Loucy (cell line): ENCODE results near the gene SPATS2.

Experiments
- EZH2phosphoT487 ChIP-seq: fragments of 200-600 bp; IDR thresholded peaks from 2 replicates; pipeline ENCODE4 v1.6.1; 2018; ENCODE audit warnings: antibody characterized with exemption, mild to moderate bottlenecking, moderate library complexity, borderline replicate concordance
- TF ChIP-seq, protein P1 (sequence below): fragments of 200-600 bp; sonication (generic); conservative IDR thresholded peaks from 2 replicates; pipeline ENCODE4 v1.5.1; 2014; ENCODE audit warnings: mild to moderate bottlenecking, antibody characterized with exemption, low read length

DNA sequence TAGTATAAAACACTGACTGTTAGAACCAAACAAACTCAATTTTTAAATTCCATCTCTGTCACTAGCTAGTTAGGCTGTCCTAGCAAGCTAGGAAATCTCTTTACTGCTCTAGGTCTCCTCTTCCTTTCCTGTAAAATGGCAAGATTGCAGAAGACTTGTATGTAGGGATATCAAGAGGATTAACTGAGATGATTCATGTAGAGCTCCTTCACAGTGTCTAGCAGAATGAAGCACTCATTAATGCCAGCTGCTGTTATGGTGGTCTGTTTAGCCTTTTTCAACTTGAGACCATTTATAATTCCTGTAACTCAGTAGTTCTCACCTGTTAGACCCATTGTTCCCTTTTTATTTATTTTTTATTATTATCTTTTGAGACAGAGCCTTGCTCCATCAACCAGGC lies 103.7 kb downstream of the SPATS2 start:
- TF ChIP-seq, protein P1, sequence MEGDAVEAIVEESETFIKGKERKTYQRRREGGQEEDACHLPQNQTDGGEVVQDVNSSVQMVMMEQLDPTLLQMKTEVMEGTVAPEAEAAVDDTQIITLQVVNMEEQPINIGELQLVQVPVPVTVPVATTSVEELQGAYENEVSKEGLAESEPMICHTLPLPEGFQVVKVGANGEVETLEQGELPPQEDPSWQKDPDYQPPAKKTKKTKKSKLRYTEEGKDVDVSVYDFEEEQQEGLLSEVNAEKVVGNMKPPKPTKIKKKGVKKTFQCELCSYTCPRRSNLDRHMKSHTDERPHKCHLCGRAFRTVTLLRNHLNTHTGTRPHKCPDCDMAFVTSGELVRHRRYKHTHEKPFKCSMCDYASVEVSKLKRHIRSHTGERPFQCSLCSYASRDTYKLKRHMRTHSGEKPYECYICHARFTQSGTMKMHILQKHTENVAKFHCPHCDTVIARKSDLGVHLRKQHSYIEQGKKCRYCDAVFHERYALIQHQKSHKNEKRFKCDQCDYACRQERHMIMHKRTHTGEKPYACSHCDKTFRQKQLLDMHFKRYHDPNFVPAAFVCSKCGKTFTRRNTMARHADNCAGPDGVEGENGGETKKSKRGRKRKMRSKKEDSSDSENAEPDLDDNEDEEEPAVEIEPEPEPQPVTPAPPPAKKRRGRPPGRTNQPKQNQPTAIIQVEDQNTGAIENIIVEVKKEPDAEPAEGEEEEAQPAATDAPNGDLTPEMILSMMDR: no peak
- TF ChIP-seq EZH2phosphoT487: no peak
